IPS DF 6.9 (cell line): Measurements from ENCODE around the gene ECEL1.
"Not testable (repeated sequence)": the region's sequence is repeated elsewhere in the genome, so short reads cannot be mapped to it uniquely, and the experiment has no call there.

Source experiments
- DNase-seq: peaks from one replicate; pipeline ENCODE4 v3.0.0-alpha.2; 2013; ENCODE audit warnings: low read depth, low spot score
- H3K27ac ChIP-seq: one replicate; pipeline ENCODE4 v1.5.1; 2013; ENCODE audit warnings: low read length, control low read depth
- H3K27me3 ChIP-seq: 2 replicates; pipeline ENCODE4 v1.6.1; 2013; ENCODE audit warnings: mild to moderate bottlenecking, low read length; ENCODE audit not compliant: control insufficient read depth, insufficient read depth
- H3K36me3 ChIP-seq: 2 replicates; pipeline ENCODE4 v1.6.1; 2013; ENCODE audit warnings: low read length; ENCODE audit not compliant: control insufficient read depth, insufficient read depth
- H3K4me1 ChIP-seq: 2 replicates; pipeline ENCODE4 v1.6.1; 2013; ENCODE audit warnings: low read length; ENCODE audit not compliant: control insufficient read depth, insufficient read depth
- H3K4me3 ChIP-seq: 2 replicates; pipeline ENCODE4 v1.5.1; 2013; ENCODE audit warnings: mild to moderate bottlenecking, low read length
- H3K9me3 ChIP-seq: 2 replicates; pipeline ENCODE4 v1.6.1; 2013; ENCODE audit warnings: low read length, inconsistent platforms; ENCODE audit not compliant: control insufficient read depth, insufficient read depth
- WGBS: extraction: QIAGEN DNeasy Blood & Tissue Kit; methylation state at CpG from one replicate; pipeline ENCODE4 v1.1.7; 2013; ENCODE audit warnings: mixed read lengths, missing lambda C conversion rate; ENCODE audit not compliant: insufficient read length, insufficient coverage; 5-methylcytosine and 5-hydroxymethylcytosine counted together

The ECEL1 gene

GRCh38 chr2:232440220-232441018 is 47.2 kb downstream of the ECEL1 start:
- not testable (repeated sequence) for H3K4me1 ChIP-seq, H3K27ac ChIP-seq, H3K4me3 ChIP-seq, H3K9me3 ChIP-seq, H3K36me3 ChIP-seq, H3K27me3 ChIP-seq, DNase-seq
- no CpG with 5 or more reads among the region's 16 CpGs for WGBS

DNA sequence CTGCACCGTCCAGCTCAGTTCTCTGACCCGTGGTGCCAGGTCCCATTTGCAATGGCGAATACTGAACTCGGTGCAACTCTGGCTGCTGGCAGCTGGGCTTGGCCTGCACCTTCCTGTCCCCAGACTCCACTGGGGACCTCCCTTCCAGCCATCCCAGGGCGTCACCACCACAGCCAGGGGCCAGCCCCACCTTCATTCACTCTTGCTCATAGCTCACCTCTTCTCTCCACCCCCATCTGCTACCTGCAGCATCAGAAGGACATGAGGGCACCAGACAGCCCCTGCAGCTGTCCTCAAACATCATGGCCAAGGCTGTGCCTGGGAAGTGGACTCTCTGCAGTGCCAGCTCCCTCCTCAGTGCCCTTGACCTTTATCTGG is 47.9 kb downstream of the ECEL1 start:
- Histone ChIP-seq H3K4me1 (0 out of 2 replicates have a peak, but pooled peaks cover 1% of the 10 kb centered on the region), H3K36me3 (no peaks in the 10 kb centered on the region), H3K9me3 (no peaks in the 10 kb centered on the region), H3K27ac (no peak overlapping the region), H3K27me3 (no peaks in the 10 kb centered on the region), H3K4me3 (no peak overlapping the region)
- DNase-seq = no peak
- WGBS = no CpG with 5 or more reads among the region's 5 CpGs

DNA sequence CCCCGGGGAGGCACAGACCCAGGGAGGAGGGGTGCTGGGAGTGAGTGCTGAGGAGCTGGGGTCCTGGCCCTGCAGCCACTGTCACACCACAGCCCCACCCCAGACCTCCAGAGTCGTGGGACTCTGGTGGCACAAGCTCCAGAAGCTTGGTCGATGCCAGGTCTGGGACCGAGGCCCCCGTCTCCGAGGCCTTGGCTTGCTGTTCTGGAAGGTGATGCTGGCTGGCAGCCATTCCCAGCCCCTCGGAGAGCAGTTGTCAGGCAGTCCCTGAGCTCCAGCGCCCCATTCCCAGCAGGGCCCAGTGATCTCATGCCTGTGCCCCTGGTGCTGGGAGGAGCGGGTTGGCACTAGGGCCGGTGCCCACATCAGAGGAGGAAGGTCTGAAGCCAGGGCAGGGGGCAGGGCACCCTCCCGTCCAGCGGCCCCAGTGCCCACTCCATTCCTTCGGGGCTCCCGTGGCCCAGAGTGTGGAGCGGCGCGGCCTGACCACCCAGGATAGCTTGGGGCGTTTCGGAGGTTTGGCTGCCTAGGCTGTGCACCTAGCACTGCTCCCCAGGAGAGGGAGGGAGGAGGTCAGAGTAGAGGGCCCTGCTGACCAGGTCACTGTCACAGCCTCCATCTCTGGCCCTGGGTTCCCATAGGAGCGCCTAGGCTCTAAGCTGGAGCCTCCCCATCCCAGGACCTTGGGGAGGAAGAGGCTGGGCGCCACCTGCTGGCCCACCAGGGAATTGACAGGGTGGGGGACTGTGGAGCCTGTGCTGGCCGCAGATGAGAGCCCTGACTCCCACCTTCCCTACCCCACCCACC is 48.5 kb downstream of the ECEL1 start:
- Histone ChIP-seq H3K4me3 (no peak overlapping the region), H3K27me3 (no peaks in the 10 kb centered on the region), H3K27ac (no peak overlapping the region), H3K9me3 (no peaks in the 10 kb centered on the region), H3K36me3 (no peaks in the 10 kb centered on the region), H3K4me1 (0 out of 2 replicates have a peak, but pooled peaks cover 1% of the 10 kb centered on the region)
- no peak for DNase-seq
- WGBS = no CpG with 5 or more reads among the region's 22 CpGs

DNA sequence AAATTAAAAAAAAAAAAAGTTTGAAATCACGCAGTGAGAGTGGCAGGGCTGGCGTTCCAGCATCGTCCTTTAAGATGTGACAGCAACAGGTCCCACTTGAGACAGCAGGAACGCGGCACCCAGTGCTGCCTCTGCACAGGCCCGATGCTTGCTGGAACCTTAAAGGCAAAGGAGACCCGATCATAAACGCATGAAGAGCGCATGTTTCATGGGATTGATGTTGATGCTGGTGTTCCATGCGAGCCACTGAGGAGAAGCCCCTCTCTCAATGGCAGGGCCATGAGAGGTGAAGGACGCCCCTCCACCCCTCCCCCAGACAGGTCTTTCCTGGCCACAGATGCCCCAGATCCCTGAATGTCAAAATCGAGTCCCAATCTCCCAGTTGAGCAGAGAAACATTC is 49.5 kb downstream of the ECEL1 start:
- no peaks in the 10 kb centered on the region for H3K36me3 ChIP-seq
- no peak overlapping the region for H3K27ac ChIP-seq
- no CpG with 5 or more reads among the region's 12 CpGs for WGBS
- no peaks in the 10 kb centered on the region for H3K9me3 ChIP-seq
- H3K4me1 ChIP-seq = 0 out of 2 replicates have a peak, but pooled peaks cover 1% of the 10 kb centered on the region
- H3K4me3 ChIP-seq = no peak overlapping the region
- DNase-seq = no peak
- H3K27me3 ChIP-seq = no peaks in the 10 kb centered on the region

DNA sequence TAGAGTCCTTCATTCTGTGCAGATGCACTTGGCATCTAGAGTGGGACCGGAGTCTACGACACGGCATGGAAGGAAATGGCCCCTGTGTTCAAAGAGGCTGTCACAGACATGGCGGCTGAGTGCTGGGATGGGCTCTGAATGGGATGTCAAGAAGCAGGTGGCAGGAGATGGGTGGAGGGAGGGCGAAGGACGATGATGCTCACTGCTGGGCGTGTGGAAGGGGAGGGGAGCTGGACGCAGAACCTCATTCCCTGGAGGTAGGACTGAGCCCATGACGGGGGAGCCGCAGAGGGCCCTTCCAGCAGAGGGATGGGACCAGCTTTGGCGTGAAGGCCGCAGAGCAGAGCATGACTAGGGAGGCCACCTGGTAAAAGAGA is 50.5 kb downstream of the ECEL1 start:
- Histone ChIP-seq H3K36me3 (no peaks in the 10 kb centered on the region), H3K4me3 (no peak overlapping the region), H3K9me3 (no peaks in the 10 kb centered on the region), H3K4me1 (peaks cover 5% of the 10 kb centered on the region; the same call in 1 of the 2 replicates), H3K27me3 (no peaks in the 10 kb centered on the region), H3K27ac (no peak overlapping the region)
- no CpG with 5 or more reads among the region's 12 CpGs for WGBS
- no peak for DNase-seq

DNA sequence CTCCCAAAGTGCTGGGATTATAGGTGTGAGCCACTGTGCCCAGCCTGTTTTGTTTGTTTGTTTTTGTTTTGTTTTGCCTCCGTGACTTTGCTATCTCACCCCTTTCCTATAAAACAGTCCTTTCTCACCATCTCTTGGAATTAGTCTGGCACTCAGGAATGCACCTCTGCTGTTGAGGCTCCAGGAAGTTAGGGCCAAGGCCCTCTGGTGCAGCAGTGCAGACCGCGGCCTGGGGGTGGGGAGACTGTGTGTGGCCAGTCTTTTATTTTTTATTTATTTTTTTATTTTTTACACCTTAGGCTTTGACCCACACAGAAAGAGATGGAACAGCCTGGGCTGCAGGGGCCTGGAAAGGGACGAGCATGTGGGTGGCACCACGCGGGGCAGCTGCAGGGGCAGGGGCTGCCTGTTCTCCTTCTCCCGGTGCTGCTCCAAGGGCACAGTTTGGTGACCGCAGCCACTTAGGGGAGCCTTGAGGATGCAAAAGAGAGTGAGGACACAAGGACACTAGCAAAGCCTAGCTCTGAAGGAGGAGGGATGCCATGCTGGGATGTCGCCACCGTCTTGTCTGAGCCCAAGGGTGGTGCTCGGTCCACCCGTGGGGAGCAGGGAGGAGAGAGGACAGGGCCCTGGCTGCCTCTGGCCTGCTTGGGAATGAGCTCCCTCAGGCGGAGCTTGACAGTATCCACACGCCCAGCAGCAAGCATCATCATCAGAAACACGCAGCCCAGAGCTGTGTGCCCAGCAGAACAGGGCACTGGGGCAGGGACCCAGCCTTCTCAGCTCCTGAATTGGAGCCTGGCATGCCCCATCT is 51.0 kb downstream of the ECEL1 start:
- H3K9me3 ChIP-seq = no peaks in the 10 kb centered on the region
- peaks cover 5% of the 10 kb centered on the region; the same call in 1 of the 2 replicates for H3K4me1 ChIP-seq
- no peak overlapping the region for H3K27ac ChIP-seq
- WGBS = no CpG with 5 or more reads among the region's 15 CpGs
- H3K36me3 ChIP-seq = no peaks in the 10 kb centered on the region
- no peak overlapping the region for H3K4me3 ChIP-seq
- no peak for DNase-seq
- no peaks in the 10 kb centered on the region for H3K27me3 ChIP-seq

- no peaks in the 10 kb centered on the region for H3K27me3 ChIP-seq
- H3K27ac ChIP-seq = no peak overlapping the region
- no peak for DNase-seq
- no peaks in the 10 kb centered on the region for H3K9me3 ChIP-seq
- H3K4me3 ChIP-seq = no peak overlapping the region
- H3K4me1 ChIP-seq = peaks cover 5% of the 10 kb centered on the region; the same call in 1 of the 2 replicates
- no CpG with 5 or more reads among the region's 7 CpGs for WGBS
- H3K36me3 ChIP-seq = no peaks in the 10 kb centered on the region
Measured at GRCh38 chr2:232435805-232436204, 51.8 kb downstream of the ECEL1 start.

DNA sequence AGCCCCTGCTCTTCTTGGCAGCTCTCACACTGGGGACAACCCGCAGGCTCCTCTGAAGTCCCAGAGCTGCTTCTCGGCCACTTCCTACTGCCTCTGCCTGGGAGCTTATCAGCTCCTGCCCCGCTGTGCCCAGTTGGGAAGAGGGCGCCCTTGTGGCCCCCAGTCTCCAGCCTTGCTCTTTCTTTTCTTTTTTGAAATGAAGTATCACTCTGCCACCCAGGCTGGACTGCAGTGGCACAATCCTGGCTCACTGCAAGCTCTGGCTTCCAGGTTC is 52.3 kb downstream of the ECEL1 start:
- no peak overlapping the region for H3K4me3 ChIP-seq
- H3K36me3 ChIP-seq = no peaks in the 10 kb centered on the region
- H3K9me3 ChIP-seq = no peaks in the 10 kb centered on the region
- no peak overlapping the region for H3K27ac ChIP-seq
- WGBS = no CpG with 5 or more reads among the region's 4 CpGs
- DNase-seq = no peak
- H3K4me1 ChIP-seq = peaks cover 5% of the 10 kb centered on the region; the same call in 1 of the 2 replicates
- H3K27me3 ChIP-seq = no peaks in the 10 kb centered on the region

- no peaks in the 10 kb centered on the region for H3K27me3 ChIP-seq
- no peak for DNase-seq
- no CpG with 5 or more reads among the region's 12 CpGs for WGBS
- H3K4me1 ChIP-seq = peaks cover 5% of the 10 kb centered on the region; the same call in 1 of the 2 replicates
- H3K9me3 ChIP-seq = no peaks in the 10 kb centered on the region
- no peaks in the 10 kb centered on the region for H3K36me3 ChIP-seq
- H3K4me3 ChIP-seq = no peak overlapping the region
- H3K27ac ChIP-seq = no peak overlapping the region
Measured at GRCh38 chr2:232434563-232435374, 52.9 kb downstream of the ECEL1 start.

DNA sequence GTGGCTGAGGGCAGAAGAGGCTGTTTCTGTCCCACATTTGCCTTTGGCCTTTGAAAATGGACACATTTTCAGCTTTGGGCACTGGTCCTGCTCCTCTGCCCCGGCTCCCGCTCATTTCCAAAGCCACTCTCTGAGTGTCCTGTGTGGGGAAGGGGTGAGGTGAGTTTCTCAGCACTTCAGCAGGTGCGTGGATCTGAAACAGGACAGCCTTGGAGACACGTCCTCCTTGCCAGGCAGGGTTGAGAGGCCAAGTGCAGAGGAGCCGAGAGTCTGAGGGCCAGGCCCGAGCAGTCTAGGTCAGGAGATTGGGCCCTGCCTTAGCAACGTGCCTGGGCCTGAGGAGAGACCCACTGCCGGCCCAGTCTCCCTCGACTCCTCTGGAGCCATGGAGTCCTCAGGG is 53.5 kb downstream of the ECEL1 start:
- Histone ChIP-seq H3K9me3 (no peaks in the 10 kb centered on the region), H3K4me1 (peaks cover 4% of the 10 kb centered on the region; the same call in 1 of the 2 replicates), H3K4me3 (no peak overlapping the region), H3K27me3 (no peaks in the 10 kb centered on the region), H3K36me3 (no peaks in the 10 kb centered on the region), H3K27ac (no peak overlapping the region)
- no CpG with 5 or more reads among the region's 9 CpGs for WGBS
- no peak for DNase-seq
